Measurements from ENCODE around the gene ATP11B. TPM values are rescaled to one million over a fixed set of nuclear protein-coding genes. Genes with fewer than 3 reads are reported as not detected.
"Not testable (repeated sequence)": the region's sequence is repeated elsewhere in the genome, so short reads cannot be mapped to it uniquely, and the experiment has no call there.

The ATP11B gene
- total RNA-seq, 1 donor from 2014 or later, result 22.7 TPM

DNA sequence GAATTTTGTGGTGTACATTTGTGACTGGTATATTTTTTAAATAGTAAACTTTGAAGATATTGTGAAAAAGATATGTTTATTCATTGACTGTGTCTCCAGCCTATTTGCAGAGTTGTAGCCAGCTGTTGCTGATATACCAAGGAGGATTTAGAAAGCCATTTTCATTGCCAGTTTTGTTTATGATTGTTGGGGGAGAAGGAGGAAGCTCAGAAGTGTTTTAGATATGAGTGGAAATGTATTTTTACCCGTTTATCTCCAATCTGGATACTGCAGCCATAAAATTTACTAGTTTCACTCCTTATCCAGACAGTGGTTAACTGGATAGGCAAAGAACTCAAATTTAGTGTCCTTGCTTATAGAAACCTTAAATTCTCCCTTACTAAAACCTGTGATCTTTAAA lies 18.8 kb downstream of the ATP11B start:
- TF ChIP-seq CTCF (conservative IDR thresholded peaks at IDR 0.05; ENCODE audit: low read depth, low read length), result no peak
- no peak for DNase-seq (ENCODE audit: low read depth)
- H3K4me3 ChIP-seq (ENCODE audit: low read depth, low read length), result no peak overlapping the region

DNA sequence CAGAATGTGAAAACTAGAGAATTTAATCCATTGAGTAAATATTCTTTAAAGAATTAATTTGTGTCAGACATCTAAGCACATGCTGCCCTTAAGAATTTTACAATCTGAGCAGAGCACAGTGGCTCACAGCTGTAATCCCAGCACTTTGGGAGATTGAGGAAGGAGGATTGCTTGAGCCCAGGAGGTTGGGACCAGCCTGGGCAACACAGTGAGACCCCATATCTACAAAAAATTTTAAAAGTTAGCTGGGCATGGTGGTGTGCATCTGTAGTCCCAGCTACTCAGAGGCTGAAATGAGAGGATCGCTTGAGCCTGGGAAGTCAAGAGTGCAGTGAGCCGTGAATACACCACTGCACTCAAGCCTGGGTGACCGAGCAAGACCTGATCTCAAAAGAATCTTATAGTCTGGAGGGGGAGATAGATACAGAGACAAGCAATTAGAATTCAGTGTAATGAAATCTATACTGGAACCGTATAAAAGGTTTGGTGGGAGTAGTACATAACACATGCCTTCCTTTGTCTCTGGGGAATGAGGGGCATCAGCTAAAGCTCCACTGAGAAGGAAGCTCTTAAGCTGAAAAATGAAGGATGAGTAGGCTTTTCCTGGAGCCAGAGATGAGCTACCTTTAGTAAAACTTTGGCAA lies 21.2 kb downstream of the ATP11B start:
- TF ChIP-seq CTCF (conservative IDR thresholded peaks at IDR 0.05; ENCODE audit: low read depth, low read length), result no peak

GRCh38 chr3:182816181-182816580 lies 22.9 kb downstream of the ATP11B start:
- H3K4me3 ChIP-seq (ENCODE audit: low read depth, low read length), result no peak overlapping the region
- TF ChIP-seq CTCF (conservative IDR thresholded peaks at IDR 0.05; ENCODE audit: low read depth, low read length), result no peak
- DNase-seq (ENCODE audit: low read depth), result no peak

More for the DNA sequence above, 21.2 kb downstream of the ATP11B start:
- no peak overlapping the region for H3K4me3 ChIP-seq (ENCODE audit: low read depth, low read length)
- no peak for DNase-seq (ENCODE audit: low read depth)

DNA sequence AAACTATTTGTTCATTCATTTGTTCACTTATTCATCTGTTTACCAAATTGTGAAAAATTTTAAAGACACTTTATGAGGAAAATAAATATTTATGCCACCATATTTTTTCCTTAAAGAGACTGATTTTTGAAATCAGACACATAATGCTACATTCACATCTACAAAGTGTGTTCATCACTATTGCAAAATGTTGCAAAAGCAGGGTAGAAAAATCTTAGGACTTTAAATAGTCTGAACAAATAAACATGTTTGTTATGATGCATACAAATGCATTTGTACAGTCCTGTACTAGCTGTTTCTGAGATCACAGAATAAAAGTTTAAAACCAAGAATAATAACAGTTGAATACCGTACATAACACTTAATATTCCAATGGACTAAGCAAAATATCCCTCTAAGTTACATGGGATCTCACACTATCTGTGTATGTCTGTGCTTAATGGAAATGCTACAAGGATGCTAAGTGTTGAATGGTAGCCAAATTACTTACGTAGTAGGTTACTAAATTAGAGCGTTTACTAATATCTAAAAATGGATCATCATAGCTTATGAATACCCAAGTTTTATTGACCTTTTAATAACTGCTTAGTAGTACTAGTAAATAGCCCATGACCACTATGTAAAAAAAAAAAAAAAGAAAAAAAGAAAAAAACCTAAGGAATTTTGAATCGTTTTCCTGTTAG lies 25.1 kb downstream of the ATP11B start:
- no peak for DNase-seq (ENCODE audit: low read depth)
- TF ChIP-seq CTCF (conservative IDR thresholded peaks at IDR 0.05; ENCODE audit: low read depth, low read length), result no peak
- H3K4me3 ChIP-seq (ENCODE audit: low read depth, low read length), result no peak overlapping the region

- TF ChIP-seq CTCF (conservative IDR thresholded peaks at IDR 0.05; ENCODE audit: low read depth, low read length), result no peak
- H3K4me3 ChIP-seq (ENCODE audit: low read depth, low read length), result no peak overlapping the region
- DNase-seq (ENCODE audit: low read depth), result no peak
These were observed 28.1 kb downstream of the ATP11B start for GRCh38 chr3:182821221-182821981.

DNA sequence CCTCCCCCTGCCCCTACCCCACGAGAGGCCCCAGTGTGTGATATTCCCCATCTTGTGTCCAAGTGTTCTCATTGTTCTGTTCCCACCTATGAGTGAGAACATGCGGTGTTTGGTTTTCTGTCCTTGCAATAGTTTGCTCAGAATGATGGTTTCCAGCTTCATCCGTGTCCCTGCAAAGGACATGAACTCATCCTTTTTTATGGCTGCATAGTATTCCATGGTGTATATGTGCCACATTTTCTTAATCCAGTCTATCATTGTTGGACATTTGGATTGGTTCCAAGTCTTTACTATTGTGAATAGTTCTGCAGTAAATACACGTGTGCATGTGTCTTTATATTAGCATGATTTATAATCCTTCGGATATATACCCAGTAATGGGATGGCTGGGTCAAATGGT lies 29.0 kb downstream of the ATP11B start:
- H3K4me3 ChIP-seq (ENCODE audit: low read depth, low read length); DNase-seq (ENCODE audit: low read depth): not testable (repeated sequence)

- no peak for TF ChIP-seq CTCF (conservative IDR thresholded peaks at IDR 0.05; ENCODE audit: low read depth, low read length)
- no peak overlapping the region for H3K4me3 ChIP-seq (ENCODE audit: low read depth, low read length)
- DNase-seq (ENCODE audit: low read depth), result no peak
These were observed 31.7 kb downstream of the ATP11B start for GRCh38 chr3:182824957-182825356.

All from epithelial cell of proximal tubule (primary cell).